GM18508 (cell line): Measurements from ENCODE around the gene JMJD8.

ENCODE experiments used
- ATAC-seq: cut with Tn5 transposase; IDR thresholded peaks from one replicate; pipeline ENCODE4 v1.9.1; 2021; ENCODE audit warnings: moderate number of reproducible peaks; ENCODE audit not compliant: insufficient read depth, unreplicated experiment

The JMJD8 gene

GRCh38 chr16:666572-666971, 17.6 kb downstream of the JMJD8 start:
- no peak for ATAC-seq

- no peak for ATAC-seq
These were observed 21.5 kb downstream of the JMJD8 start for GRCh38 chr16:662597-662996.

- ATAC-seq: no peak
These were observed 22.0 kb downstream of the JMJD8 start for GRCh38 chr16:662095-662494.

- no peak for ATAC-seq
These were observed 22.8 kb downstream of the JMJD8 start for GRCh38 chr16:661184-661821.

- no peak for ATAC-seq
These were observed 23.5 kb downstream of the JMJD8 start for GRCh38 chr16:660459-661183.

GRCh38 chr16:660132-660458, 24.0 kb downstream of the JMJD8 start:
- no peak for ATAC-seq

GRCh38 chr16:659618-660017, 24.5 kb downstream of the JMJD8 start:
- ATAC-seq: no peak

- ATAC-seq: no peak
These were observed 25.2 kb downstream of the JMJD8 start for GRCh38 chr16:658679-659571.

- ATAC-seq: no peak
These were observed 26.6 kb downstream of the JMJD8 start for GRCh38 chr16:657487-657886.

- ATAC-seq: no peak
These were observed 30.1 kb downstream of the JMJD8 start for GRCh38 chr16:654034-654433.

GRCh38 chr16:652454-653305, 31.5 kb downstream of the JMJD8 start:
- no peak for ATAC-seq

GRCh38 chr16:651844-652243, 32.3 kb downstream of the JMJD8 start:
- ATAC-seq: no peak

- no peak for ATAC-seq
These were observed 34.5 kb downstream of the JMJD8 start for GRCh38 chr16:649631-650030.

- ATAC-seq: peak; percentile 43
These were observed 35.1 kb downstream of the JMJD8 start, which contains the start of gene WDR90 for GRCh38 chr16:648781-649589. TSS of gene WDR90 (plus strand) at chr16:649365. CDS start at chr16:649417, 52 bp downstream.

GRCh38 chr16:648071-648780, 35.9 kb downstream of the JMJD8 start:
- ATAC-seq: no peak

GRCh38 chr16:647173-647902, 36.8 kb downstream of the JMJD8 start:
- ATAC-seq: no peak

GRCh38 chr16:646679-647172, 37.4 kb downstream of the JMJD8 start:
- ATAC-seq: no peak
